ENCODE data around the gene CXXC5.
"Not testable (repeated sequence)": the region's sequence is repeated elsewhere in the genome, so short reads cannot be mapped to it uniquely, and the experiment has no call there.

The CXXC5 gene

GRCh38 chr5:139719970-139720369, 71.8 kb downstream of the CXXC5 start:
- not testable (repeated sequence) for DNase-seq

- no peak for DNase-seq
Measured at GRCh38 chr5:139723986-139724587, 75.9 kb downstream of the CXXC5 start.

- DNase-seq, result no peak
Measured at GRCh38 chr5:139725073-139725830, 77.1 kb downstream of the CXXC5 start.

GRCh38 chr5:139726248-139726647, 78.1 kb downstream of the CXXC5 start:
- no peak for DNase-seq

GRCh38 chr5:139727615-139728014, 79.5 kb downstream of the CXXC5 start:
- not testable (repeated sequence) for DNase-seq

GRCh38 chr5:139731281-139731680, 83.1 kb downstream of the CXXC5 start:
- DNase-seq, result no peak

- no peak for DNase-seq
Measured at GRCh38 chr5:139732019-139732418, 83.9 kb downstream of the CXXC5 start.

GRCh38 chr5:139733010-139733688, 85.0 kb downstream of the CXXC5 start:
- DNase-seq, result no peak
